Measurements from ENCODE around the gene ADRA1B.

ADRA1B gene

DNA sequence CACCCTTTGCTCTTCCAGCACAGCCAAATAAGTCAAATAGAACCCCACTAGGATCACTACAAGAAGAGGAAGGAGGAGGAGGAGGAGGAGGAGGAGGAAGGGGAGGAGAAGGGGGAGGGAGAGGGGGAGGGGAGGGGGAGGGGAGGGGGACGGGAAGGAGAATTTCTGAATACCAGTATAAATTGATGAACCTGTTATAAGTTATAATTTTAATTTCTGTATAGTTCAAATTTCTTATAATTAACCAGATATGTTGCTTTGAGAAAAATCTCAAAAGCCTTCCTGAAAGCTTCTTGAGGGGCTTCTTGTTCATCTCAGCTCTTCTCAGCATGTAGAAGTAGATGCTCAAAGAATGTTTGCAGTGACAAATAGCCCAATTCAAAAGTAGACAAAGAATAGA, 15.0 kb upstream of the ADRA1B start:
- TF ChIP-seq, protein P1, sequence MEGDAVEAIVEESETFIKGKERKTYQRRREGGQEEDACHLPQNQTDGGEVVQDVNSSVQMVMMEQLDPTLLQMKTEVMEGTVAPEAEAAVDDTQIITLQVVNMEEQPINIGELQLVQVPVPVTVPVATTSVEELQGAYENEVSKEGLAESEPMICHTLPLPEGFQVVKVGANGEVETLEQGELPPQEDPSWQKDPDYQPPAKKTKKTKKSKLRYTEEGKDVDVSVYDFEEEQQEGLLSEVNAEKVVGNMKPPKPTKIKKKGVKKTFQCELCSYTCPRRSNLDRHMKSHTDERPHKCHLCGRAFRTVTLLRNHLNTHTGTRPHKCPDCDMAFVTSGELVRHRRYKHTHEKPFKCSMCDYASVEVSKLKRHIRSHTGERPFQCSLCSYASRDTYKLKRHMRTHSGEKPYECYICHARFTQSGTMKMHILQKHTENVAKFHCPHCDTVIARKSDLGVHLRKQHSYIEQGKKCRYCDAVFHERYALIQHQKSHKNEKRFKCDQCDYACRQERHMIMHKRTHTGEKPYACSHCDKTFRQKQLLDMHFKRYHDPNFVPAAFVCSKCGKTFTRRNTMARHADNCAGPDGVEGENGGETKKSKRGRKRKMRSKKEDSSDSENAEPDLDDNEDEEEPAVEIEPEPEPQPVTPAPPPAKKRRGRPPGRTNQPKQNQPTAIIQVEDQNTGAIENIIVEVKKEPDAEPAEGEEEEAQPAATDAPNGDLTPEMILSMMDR (IDR thresholded peaks at IDR 0.05; ENCODE audit: low read depth, low read length, missing control alignments) = no peak
- no peak overlapping the region for H3K4me3 ChIP-seq (ENCODE audit: low read depth, low read length)
- no peak for DNase-seq (ENCODE audit: low read depth)

DNA sequence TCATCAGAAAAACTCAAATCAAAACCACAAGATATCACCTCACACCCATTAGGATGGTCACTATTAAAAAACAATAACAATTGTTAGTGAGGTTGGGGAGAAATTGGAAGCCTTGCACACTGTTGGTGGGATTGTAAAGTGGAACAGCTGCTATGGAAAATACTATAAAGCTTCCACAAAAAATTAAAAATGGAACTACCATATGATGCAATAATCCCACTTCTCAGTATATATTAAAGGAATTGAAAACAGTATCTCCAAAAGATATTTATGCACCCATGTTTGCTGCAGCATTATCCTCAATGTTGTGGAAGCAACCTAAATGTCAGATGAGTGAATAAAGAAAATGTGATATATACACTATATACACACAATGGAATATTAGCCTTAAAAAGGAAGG, 14.5 kb upstream of the ADRA1B start:
- DNase-seq (ENCODE audit: low read depth) = no peak
- TF ChIP-seq, protein P1 (IDR thresholded peaks at IDR 0.05; ENCODE audit: low read depth, low read length, missing control alignments) = no peak
- no peak overlapping the region for H3K4me3 ChIP-seq (ENCODE audit: low read depth, low read length)

DNA sequence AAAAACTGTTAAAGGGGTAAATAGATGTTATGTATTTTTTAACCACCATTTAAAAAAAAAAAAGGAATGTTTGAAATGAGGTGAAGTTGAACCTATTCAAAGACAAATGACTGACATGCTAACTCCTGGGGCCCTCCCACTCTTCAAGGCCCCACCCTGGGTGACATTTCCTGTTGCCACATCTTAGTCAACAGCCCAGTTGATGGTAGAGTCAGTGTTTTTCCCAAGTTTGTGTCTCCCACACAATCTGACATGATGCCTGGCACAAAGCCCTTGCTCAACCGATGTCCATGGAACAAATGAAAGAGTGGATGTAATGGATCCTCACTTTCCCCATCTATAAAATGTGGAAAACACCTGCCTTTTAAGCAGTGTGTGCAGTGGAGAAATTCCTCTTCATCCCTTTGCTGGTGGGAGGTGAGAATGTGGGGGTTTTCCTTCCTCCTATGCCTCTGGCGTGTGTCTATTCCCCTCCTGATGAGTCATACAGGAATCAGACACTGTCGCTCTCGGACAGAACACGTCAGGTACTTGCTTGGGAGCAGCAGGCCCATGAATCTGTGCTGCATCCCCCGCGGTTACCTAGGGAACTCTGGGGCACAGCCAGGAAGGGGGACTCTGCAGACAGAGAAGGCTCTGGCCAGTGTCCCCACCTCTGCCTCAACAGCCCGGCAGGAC, 13.7 kb upstream of the ADRA1B start:
- TF ChIP-seq, protein P1 (IDR thresholded peaks at IDR 0.05; ENCODE audit: low read depth, low read length, missing control alignments) = no peak
- DNase-seq (ENCODE audit: low read depth) = no peak
- H3K4me3 ChIP-seq (ENCODE audit: low read depth, low read length) = no peak overlapping the region

DNA sequence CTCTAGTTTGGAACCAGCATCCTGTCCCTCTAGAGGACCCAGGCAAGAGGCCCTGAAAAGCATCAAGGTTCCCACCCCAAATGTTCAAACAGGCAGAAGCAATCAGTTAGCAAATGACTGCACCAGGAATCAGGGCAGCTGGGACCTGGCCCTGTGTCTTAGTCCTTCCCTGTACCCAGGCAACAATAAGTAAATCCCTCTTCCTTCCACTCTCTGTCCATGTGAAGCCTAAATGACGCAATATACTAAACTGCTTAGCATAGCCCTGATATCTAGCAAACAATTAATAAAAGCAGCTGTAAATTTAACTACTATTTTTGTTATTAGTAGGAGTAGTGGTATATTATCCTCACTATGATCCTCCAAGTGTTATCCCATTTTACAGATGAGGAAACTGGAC, 13.2 kb upstream of the ADRA1B start:
- no peak overlapping the region for H3K4me3 ChIP-seq (ENCODE audit: low read depth, low read length)
- TF ChIP-seq, protein P1 (IDR thresholded peaks at IDR 0.05; ENCODE audit: low read depth, low read length, missing control alignments) = no peak
- DNase-seq (ENCODE audit: low read depth) = no peak

DNA sequence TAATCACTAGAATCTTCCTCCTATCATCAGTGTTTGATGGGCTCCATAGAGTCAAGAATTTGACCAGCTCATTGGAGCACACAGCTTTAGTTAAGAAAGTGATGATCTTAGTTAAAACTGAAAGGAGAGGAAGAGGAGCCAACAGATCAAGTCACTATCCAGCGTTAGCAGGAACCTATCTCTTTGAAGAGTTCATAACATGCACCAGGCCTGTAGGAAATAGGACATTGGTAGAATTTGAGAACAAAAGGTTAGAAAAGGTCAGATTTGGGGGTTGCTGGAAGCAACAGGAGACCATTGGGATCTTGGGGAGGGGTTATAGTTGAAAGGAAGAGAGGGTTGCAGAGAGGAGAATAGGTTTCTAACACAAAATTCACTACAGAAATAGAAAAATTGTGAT, 11.4 kb upstream of the ADRA1B start:
- H3K4me3 ChIP-seq (ENCODE audit: low read depth, low read length) = no peak overlapping the region
- TF ChIP-seq, protein P1 (IDR thresholded peaks at IDR 0.05; ENCODE audit: low read depth, low read length, missing control alignments) = no peak
- DNase-seq (ENCODE audit: low read depth) = no peak

DNA sequence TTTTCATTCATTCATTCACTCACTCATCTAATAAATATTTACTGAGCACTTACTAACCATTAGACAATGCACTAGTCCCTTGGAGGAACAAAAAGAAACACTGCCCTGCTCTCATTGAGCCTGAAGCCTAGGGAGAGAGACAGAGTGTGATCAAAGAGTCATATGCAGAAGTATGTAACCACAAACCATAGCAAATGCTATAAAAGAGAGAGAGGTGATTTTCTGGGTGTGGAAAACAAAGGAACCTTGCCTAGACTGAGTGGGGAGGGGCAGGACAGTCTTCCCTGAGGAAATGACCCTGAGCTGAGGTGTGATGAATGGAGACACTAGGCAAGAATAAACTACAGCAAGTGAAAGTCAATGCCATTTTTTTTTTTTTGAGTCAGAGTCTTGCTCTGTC, 10.8 kb upstream of the ADRA1B start:
- TF ChIP-seq, protein P1 (IDR thresholded peaks at IDR 0.05; ENCODE audit: low read depth, low read length, missing control alignments) = no peak
- H3K4me3 ChIP-seq (ENCODE audit: low read depth, low read length) = no peak overlapping the region
- no peak for DNase-seq (ENCODE audit: low read depth)

DNA sequence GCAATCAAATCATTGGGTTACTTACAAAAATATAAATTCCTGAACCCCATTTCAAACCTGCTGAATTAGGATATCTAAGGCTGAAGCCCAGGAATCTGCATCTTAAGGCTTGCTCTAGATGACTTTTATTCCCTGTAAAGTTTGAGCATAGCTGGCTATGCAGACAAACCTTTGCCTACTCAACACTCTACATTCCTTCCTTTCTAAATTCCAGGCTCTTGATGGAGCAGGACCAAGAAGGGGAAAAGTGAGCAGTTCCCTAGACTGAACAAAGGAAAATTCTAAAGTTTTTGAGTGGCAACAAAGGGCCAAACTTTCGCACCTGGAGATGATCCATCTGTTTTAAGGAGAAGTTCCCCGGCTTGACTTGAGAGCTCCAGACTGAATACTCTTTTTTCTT, 9.8 kb upstream of the ADRA1B start:
- no peak for DNase-seq (ENCODE audit: low read depth)
- TF ChIP-seq, protein P1 (IDR thresholded peaks at IDR 0.05; ENCODE audit: low read depth, low read length, missing control alignments) = no peak
- no peak overlapping the region for H3K4me3 ChIP-seq (ENCODE audit: low read depth, low read length)

All from GM12864 (cell line).